H1 (cell line): ENCODE measurements around the gene IL10. TPM values are rescaled to one million over a fixed set of nuclear protein-coding genes. Genes with fewer than 3 reads are reported as not detected.
"Not testable (repeated sequence)": the region's sequence is repeated elsewhere in the genome, so short reads cannot be mapped to it uniquely, and the experiment has no call there.

ENCODE experiments used
- CTCF ChIA-PET: fragments of 300-600 bp; sonication (Branson Sonifier 250); formaldehyde crosslinking; loops from one replicate; lab custom pipeline; 2021; ENCODE audit not compliant: partially characterized antibody; lab: Charles Lee
- POLR2A ChIA-PET: fragments of 300-600 bp; sonication (Branson Sonifier 250); formaldehyde crosslinking; loops from one replicate; lab custom pipeline; 2021; ENCODE audit warnings: inconsistent platforms; ENCODE audit not compliant: partially characterized antibody; lab: Charles Lee
- DNase-seq, 2 experiments: peaks; one replicate each; pipeline versions ENCODE4 v3.0.0 to v3.0.0-alpha.2; 2010 to 2022; ENCODE audit warnings: low spot score in 2 of 2, low read depth in 1 of 2, mixed read lengths in 1 of 2
- FAIRE-seq: peaks from 2 replicates; lab custom pipeline; 2011; peaks lifted over from hg19 to GRCh38; lab: Jason Lieb, UNC
- H2AFZ ChIP-seq: 2 replicates; pipeline ENCODE4 v1.8.1; 2012; ENCODE audit warnings: low read length, inconsistent platforms
- H2AK5ac ChIP-seq: 2 replicates; pipeline ENCODE4 v1.6.1; 2013; ENCODE audit warnings: low read depth, low read length
- H2BK120ac ChIP-seq: replicated peaks from 2 replicates; pipeline ENCODE3; 2013; ENCODE audit warnings: low read depth, low read length, inconsistent platforms
- H2BK12ac ChIP-seq: 2 replicates; pipeline ENCODE4 v1.6.1; 2013; ENCODE audit warnings: low read depth, low read length
- H2BK15ac ChIP-seq: 2 replicates; pipeline ENCODE4 v1.6.1; 2013; ENCODE audit warnings: low read length
- H2BK20ac ChIP-seq: 2 replicates; pipeline ENCODE4 v1.6.1; 2013; ENCODE audit warnings: low read length
- H2BK5ac ChIP-seq: 2 replicates; pipeline ENCODE4 v1.6.1; 2013; ENCODE audit warnings: low read depth, low read length
- H3K14ac ChIP-seq: 2 replicates; pipeline ENCODE4 v1.6.1; 2013; ENCODE audit warnings: inconsistent platforms; ENCODE audit not compliant: insufficient read length
- H3K18ac ChIP-seq: 2 replicates; pipeline ENCODE4 v1.6.1; 2013; ENCODE audit warnings: low read length; ENCODE audit errors: extremely low read depth
- H3K23ac ChIP-seq: 2 replicates; pipeline ENCODE4 v1.6.1; 2013; ENCODE audit warnings: inconsistent platforms; ENCODE audit not compliant: insufficient read length
- H3K23me2 ChIP-seq: 2 replicates; pipeline ENCODE4 v1.6.1; 2013; ENCODE audit warnings: low read depth, low read length
- H3K27ac ChIP-seq: 2 replicates; pipeline ENCODE4 v1.6.1; 2011; ENCODE audit warnings: low read depth, low read length, inconsistent platforms
- H3K27me3 ChIP-seq, 4 experiments: replicated peaks in 1 of 4; 1 replicate in 1 of 4; 2 replicates in 3 of 4; pipeline versions ENCODE4 v1.6.1 to v1.8.1; 2011 to 2013; ENCODE audit warnings: low read length in 3 of 4, mild to moderate bottlenecking in 3 of 4, inconsistent platforms in 2 of 4, mixed read lengths in 2 of 4, moderate library complexity in 1 of 4; ENCODE audit not compliant: control insufficient read depth in 3 of 4, insufficient read depth in 3 of 4; ENCODE audit errors: extremely low read depth in 1 of 4
- H3K36me3 ChIP-seq, 4 experiments: 2 replicates each; pipeline versions ENCODE4 v1.6.1 to v1.8.1; 2011 to 2013; ENCODE audit warnings: mild to moderate bottlenecking in 4 of 4, low read length in 3 of 4, moderate library complexity in 2 of 4, control low read depth in 1 of 4, inconsistent platforms in 1 of 4; ENCODE audit not compliant: insufficient read depth in 4 of 4, control insufficient read depth in 2 of 4
- H3K4ac ChIP-seq: replicated peaks from 2 replicates; pipeline ENCODE3; 2013; ENCODE audit warnings: low read length, low read depth, mixed read lengths, inconsistent platforms; ENCODE audit not compliant: insufficient read length
- H3K4me1 ChIP-seq, 4 experiments: replicated peaks in 1 of 4; 1 replicate in 1 of 4; 2 replicates in 3 of 4; pipeline versions ENCODE4 v1.6.1 to v1.8.1; 2011 to 2013; ENCODE audit warnings: low read length in 3 of 4, inconsistent platforms in 2 of 4, mixed read lengths in 1 of 4; ENCODE audit not compliant: insufficient read depth in 4 of 4, control insufficient read depth in 3 of 4
- H3K4me2 ChIP-seq, 2 experiments: 2 replicates each; pipeline versions ENCODE4 v1.6.1 to v1.8.1; 2011 to 2013; ENCODE audit warnings: low read depth in 2 of 2, low read length in 2 of 2, control low read depth in 1 of 2, inconsistent platforms in 1 of 2, mild to moderate bottlenecking in 1 of 2; ENCODE audit not compliant: insufficient read depth in 1 of 2
- H3K4me3 ChIP-seq, 4 experiments: fragments of 200-600, 300-600 bp in 1 of 4; sonication (generic), shearing (Covaris generic), sonication (Bioruptor Twin) in 1 of 4; 2 replicates each; pipeline versions ENCODE4 v1.5.1 to v1.8.1; 2011 to 2016; ENCODE audit warnings: low read length in 4 of 4, low read depth in 3 of 4, control low read depth in 2 of 4, inconsistent platforms in 2 of 4, mild to moderate bottlenecking in 2 of 4, mixed read lengths in 1 of 4, moderate library complexity in 1 of 4; ENCODE audit not compliant: insufficient read depth in 2 of 4; ENCODE audit errors: extremely low read depth in 1 of 4
- H3K56ac ChIP-seq: replicated peaks from 2 replicates; pipeline ENCODE3; 2013; ENCODE audit warnings: low read depth, mild to moderate bottlenecking, mixed read lengths, low read length, inconsistent platforms; ENCODE audit not compliant: insufficient read length
- H3K79me1 ChIP-seq: 2 replicates; pipeline ENCODE4 v1.6.1; 2013; ENCODE audit warnings: low read depth, low read length, control low read depth
- H3K79me2 ChIP-seq, 2 experiments: 2 replicates each; pipeline versions ENCODE4 v1.6.1 to v1.8.1; 2012 to 2013; ENCODE audit warnings: low read length in 2 of 2, mild to moderate bottlenecking in 2 of 2, inconsistent platforms in 1 of 2; ENCODE audit not compliant: insufficient read depth in 2 of 2, control insufficient read depth in 1 of 2
- H3K9ac ChIP-seq, 4 experiments: replicated peaks in 1 of 4; 1 replicate in 1 of 4; 2 replicates in 3 of 4; pipeline versions ENCODE4 v1.6.1 to v1.8.1; 2011 to 2013; ENCODE audit warnings: low read depth in 3 of 4, low read length in 3 of 4, control low read depth in 2 of 4, mild to moderate bottlenecking in 2 of 4, moderate library complexity in 2 of 4, inconsistent platforms in 1 of 4; ENCODE audit errors: extremely low read depth in 1 of 4
- H3K9me3 ChIP-seq, 2 experiments: 2 replicates each; pipeline versions ENCODE4 v1.6.1 to v1.8.1; 2012 to 2013; ENCODE audit warnings: mild to moderate bottlenecking in 2 of 2, moderate library complexity in 2 of 2, control low read depth in 1 of 2, inconsistent platforms in 1 of 2, low read depth in 1 of 2, low read length in 1 of 2, mixed read lengths in 1 of 2; ENCODE audit not compliant: insufficient read depth in 2 of 2
- H4K20me1 ChIP-seq, 2 experiments: replicated peaks in 1 of 2; 2 replicates each; pipeline versions ENCODE3 to v1.8.1; 2011 to 2013; ENCODE audit warnings: inconsistent platforms in 2 of 2, low read length in 2 of 2, mild to moderate bottlenecking in 1 of 2; ENCODE audit not compliant: insufficient read depth in 2 of 2, control insufficient read depth in 1 of 2
- H4K5ac ChIP-seq: 2 replicates; pipeline ENCODE4 v1.6.1; 2013; ENCODE audit warnings: low read length, low read depth, mixed read lengths, inconsistent platforms; ENCODE audit not compliant: insufficient read length
- H4K8ac ChIP-seq: 2 replicates; pipeline ENCODE4 v1.8.0; 2013; ENCODE audit warnings: mild to moderate bottlenecking, moderate library complexity, low read length, inconsistent platforms; ENCODE audit not compliant: insufficient read depth; ENCODE audit errors: extremely low read depth
- H4K91ac ChIP-seq: replicated peaks from 2 replicates; pipeline ENCODE3; 2013; ENCODE audit warnings: low read length, mixed read lengths, inconsistent platforms; ENCODE audit not compliant: insufficient read length
- ATF2 ChIP-seq: IDR thresholded peaks from 2 replicates; pipeline ENCODE4 v1.6.1; 2012; ENCODE audit warnings: low read length, inconsistent platforms
- BACH1 ChIP-seq: IDR thresholded peaks from 2 replicates; pipeline ENCODE4 v1.6.1; 2012; ENCODE audit warnings: low read length, improper control_type of control experiment
- MAX ChIP-seq: IDR thresholded peaks from 2 replicates; pipeline ENCODE4 v1.6.1; 2012; ENCODE audit warnings: inconsistent platforms
- RNF2 ChIP-seq: fragments of 200-900, 300-1000 bp; sonication (generic); IDR thresholded peaks from 2 replicates; pipeline ENCODE4 v1.7.1; 2016; ENCODE audit warnings: borderline replicate concordance, low read depth, mild to moderate bottlenecking, antibody characterized with exemption, low read length; ENCODE audit not compliant: poor library complexity, severe bottlenecking; ENCODE audit errors: missing control alignments
- TEAD4 ChIP-seq: IDR thresholded peaks from 2 replicates; pipeline ENCODE4 v1.6.1; 2012; ENCODE audit warnings: low read depth, low read length, inconsistent platforms, mixed read lengths
- WGBS, 2 experiments: shearing (Covaris generic) in 1 of 2; methylation state at CpG; one replicate each; pipeline versions ENCODE4 v1.1.6 to v1.1.7; 2013 to 2015; ENCODE audit warnings: low lambda C conversion rate in 2 of 2, mixed read lengths in 2 of 2, inconsistent platforms in 1 of 2, low coverage in 1 of 2, missing lambda C conversion rate in 1 of 2; ENCODE audit not compliant: insufficient replicate concordance in 2 of 2, insufficient coverage in 1 of 2, insufficient read length in 1 of 2; ENCODE audit errors: extremely low coverage in 1 of 2, missing lambda C conversion rate in 1 of 2; 5-methylcytosine and 5-hydroxymethylcytosine counted together
- polyA plus RNA-seq, 7 experiments: library from polyadenylated mRNA; depleted of rRNA in 3 of 7; stranded (reverse) in 5 of 7; unstranded in 2 of 7; fragments of >200 nt in 5 of 7; fragments of 200-250 nt in 2 of 7; gene quantifications; 1 replicate in 5 of 7; 2 replicates in 1 of 7; 4 replicates in 1 of 7; pipeline versions ENCODE4 v1.2.1 to v1.2.3, GENCODE V29; 2011 to 2013; ENCODE audit warnings: missing spikeins in 2 of 7, mixed read lengths in 2 of 7
- total RNA-seq: library from RNA; stranded (reverse); fragmentation: NEBNext Ultra II Directional; extraction: Animal tissue kit (Norgen Biotek cat#: 25700); gene quantifications from 2 replicates; pipeline ENCODE4 v1.2.1, GENCODE V29; 2021

IL10 gene
- total and polyA plus RNA-seq, 2 of the 8 experiments (the other 6 are each of a cell fraction or from before 2014, with no cell fraction given): not detected

GRCh38 chr1:206779638-206780037, 7.3 kb upstream of the IL10 start (continued):
- no peak for TF ChIP-seq ATF2
- no peak for TF ChIP-seq BACH1
- TF ChIP-seq MAX: no peak
- no peak for TF ChIP-seq TEAD4
- TF ChIP-seq RNF2: no peak

GRCh38 chr1:206778911-206779310, 6.6 kb upstream of the IL10 start:
- H3K36me3 ChIP-seq, H2AFZ ChIP-seq, H2BK5ac ChIP-seq, FAIRE-seq, H3K14ac ChIP-seq, H2BK20ac ChIP-seq, H3K4me3 ChIP-seq, H3K79me1 ChIP-seq, H3K56ac ChIP-seq, H2BK15ac ChIP-seq, H3K79me2 ChIP-seq, H2AK5ac ChIP-seq, H3K9ac ChIP-seq, H3K18ac ChIP-seq, H4K8ac ChIP-seq, H4K5ac ChIP-seq, H3K23ac ChIP-seq, H4K91ac ChIP-seq, H2BK12ac ChIP-seq, DNase-seq, H3K4me2 ChIP-seq, H4K20me1 ChIP-seq, H3K9me3 ChIP-seq, H3K4ac ChIP-seq, H2BK120ac ChIP-seq, H3K23me2 ChIP-seq, H3K4me1 ChIP-seq, H3K27me3 ChIP-seq, H3K27ac ChIP-seq: not testable (repeated sequence)
- 94% methylated on average over 6 of the region's 6 CpGs; no CpG with 5 or more reads in 1 of the 2 experiments for WGBS, 2 experiments
- CTCF ChIA-PET: interaction anchor here (0.5 to 5.7 kb wide), 2 partner anchors 19 to 51 kb away, joined by 3 to 22 read pairs; no protein-coding TSS in a partner anchor
- POLR2A ChIA-PET: interaction anchor here (0.6 kb wide), 1 partner anchor 8 kb away, joined by 3 read pairs; the partner anchor contains the start of gene IL19
